C4-2B (cell line): Measurements from ENCODE around the gene CKMT2.

Experiments used
- H3K27ac ChIP-seq: fragments of 450-650 bp; 2 replicates; pipeline ENCODE4 v1.5.1; 2017
- CTCF ChIP-seq: fragments of 450-650 bp; conservative IDR thresholded peaks from 2 replicates; pipeline ENCODE4 v1.5.1; 2017; ENCODE audit warnings: mild to moderate bottlenecking
- ZFX ChIP-seq: fragments of 450-650 bp; IDR thresholded peaks from 2 replicates; pipeline ENCODE4 v1.6.1; 2017

CKMT2 gene

DNA sequence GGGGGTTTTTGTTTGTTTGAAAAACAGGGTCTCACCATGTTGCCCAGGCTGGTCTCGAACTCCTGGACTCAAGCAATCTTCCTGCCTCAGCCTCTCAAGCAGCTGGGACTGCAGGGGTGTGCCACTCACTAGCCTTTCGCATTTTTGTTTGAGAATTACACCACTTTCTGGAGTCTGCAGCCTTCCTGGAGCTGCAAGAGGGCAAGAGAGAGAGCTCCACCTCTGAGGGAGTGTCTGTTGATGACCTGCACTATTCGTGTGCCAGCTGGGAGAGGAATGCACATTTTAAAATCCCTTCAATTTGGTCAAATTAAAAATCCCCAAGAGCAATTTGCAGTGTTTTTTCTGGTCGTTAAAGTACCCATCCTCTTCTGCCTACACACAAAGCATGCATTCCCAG is 5.0 kb upstream of the CKMT2 start:
- TF ChIP-seq CTCF, result no peak
- no peak for TF ChIP-seq ZFX
- no peak overlapping the region for H3K27ac ChIP-seq

DNA sequence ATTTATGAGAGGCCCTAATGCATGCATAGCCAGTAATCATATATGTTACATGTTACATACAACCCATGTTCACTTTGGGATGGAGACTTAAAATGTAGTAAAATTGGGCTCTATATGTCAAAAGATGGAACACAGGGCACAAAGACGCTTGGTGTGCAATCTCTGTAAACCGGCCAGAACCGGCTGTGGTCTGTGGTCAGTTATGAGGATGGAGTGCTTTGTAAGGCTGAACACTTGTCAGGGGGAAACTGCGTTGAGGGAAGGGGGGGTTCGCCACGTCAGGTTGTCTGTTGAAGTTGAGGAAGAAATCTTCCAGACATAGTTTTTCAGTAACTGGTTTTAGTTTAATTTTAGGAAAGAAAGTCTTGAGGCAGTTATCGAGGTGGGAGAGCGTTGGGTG is 2.7 kb upstream of the CKMT2 start:
- no peak overlapping the region for H3K27ac ChIP-seq
- no peak for TF ChIP-seq ZFX
- TF ChIP-seq CTCF, result no peak

DNA sequence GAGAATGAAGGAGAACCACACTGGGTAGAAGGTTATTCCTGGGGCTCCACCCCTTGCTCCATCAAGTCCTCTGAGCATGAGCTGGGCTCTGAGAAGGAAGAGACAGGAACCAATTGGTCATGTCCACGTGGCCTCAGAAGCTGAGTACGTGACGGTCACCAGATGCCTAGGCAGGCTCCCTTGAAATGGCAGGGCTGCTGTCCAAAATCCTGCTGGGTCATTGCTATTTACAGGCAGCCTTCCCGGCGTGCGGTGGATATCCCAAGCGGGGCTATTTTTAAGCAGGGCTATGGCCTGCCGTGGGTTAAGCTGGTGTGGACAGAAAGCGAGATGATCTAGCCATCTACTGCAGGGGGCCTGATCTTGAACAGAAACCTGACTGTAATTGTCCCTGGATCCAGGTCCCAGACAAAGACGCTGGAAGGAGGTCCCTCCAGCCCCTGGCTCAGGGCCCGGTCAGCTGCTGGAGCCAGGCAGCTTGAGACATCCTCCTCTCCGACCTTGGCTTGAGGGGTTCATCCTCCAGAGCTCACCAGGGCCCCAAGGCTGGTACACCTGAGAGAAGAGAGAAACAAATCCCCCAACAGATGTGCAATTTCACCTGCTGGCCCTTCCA is 550 bp upstream of the CKMT2 start:
- H3K27ac ChIP-seq, result no peak overlapping the region
- TF ChIP-seq CTCF, result no peak
- TF ChIP-seq ZFX, result no peak

DNA sequence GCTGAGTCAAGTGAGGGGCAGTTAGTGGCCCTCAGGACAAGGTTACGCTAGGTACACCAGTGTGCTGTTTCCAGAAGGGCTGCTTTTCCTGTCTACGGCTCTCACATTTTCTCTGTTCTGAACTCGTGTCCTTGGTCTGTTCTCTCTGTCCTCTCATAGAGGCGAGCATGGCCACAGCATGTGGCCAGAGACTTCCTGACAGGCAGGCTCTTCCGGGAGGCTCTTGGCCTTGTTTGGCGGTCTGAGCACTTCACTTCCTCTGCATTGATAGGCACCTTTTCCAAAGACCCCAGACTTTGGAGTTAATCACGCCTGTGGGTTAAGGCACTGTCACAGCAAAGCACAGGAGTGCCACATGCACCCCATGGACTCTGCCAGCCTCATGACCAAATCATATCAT is 1.2 kb downstream of the CKMT2 start:
- no peak overlapping the region for H3K27ac ChIP-seq
- TF ChIP-seq CTCF (no peak), ZFX (no peak)

DNA sequence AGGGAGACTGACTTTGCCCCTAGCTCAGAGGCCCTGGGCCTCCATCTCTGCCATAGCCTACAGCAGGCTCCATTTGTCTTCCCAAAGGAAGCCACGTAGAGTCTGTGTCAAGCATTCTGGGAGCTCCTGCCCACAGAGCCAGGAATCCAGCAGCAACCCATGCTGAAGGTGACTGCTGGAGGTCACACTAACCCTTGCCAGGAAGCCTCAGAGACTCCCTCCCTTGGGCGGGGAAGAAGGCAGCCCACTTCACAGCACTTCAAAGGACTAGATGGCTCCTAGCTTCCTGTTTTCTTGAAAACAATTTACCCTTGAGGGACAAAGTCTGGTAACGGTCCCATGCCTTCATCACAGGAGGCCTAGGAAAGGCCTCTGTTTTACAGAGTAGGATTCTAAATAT is 1.7 kb downstream of the CKMT2 start:
- no peak overlapping the region for H3K27ac ChIP-seq
- no peak for TF ChIP-seq ZFX
- no peak for TF ChIP-seq CTCF

- no peak overlapping the region for H3K27ac ChIP-seq
- TF ChIP-seq CTCF (no peak), ZFX (no peak)
These were observed 2.4 kb downstream of the CKMT2 start for GRCh38 chr5:81235287-81236072.

GRCh38 chr5:81238460-81238859 is 5.3 kb downstream of the CKMT2 start:
- H3K27ac ChIP-seq, result no peak overlapping the region
- no peak for TF ChIP-seq CTCF
- no peak for TF ChIP-seq ZFX
